GM18505 (cell line): ENCODE data around the gene BBS9.

Experiments used
- ATAC-seq: cut with Tn5 transposase; IDR thresholded peaks from one replicate; pipeline ENCODE4 v1.9.1; 2021; ENCODE audit not compliant: unreplicated experiment
- POLR2A ChIP-seq: IDR thresholded peaks from 4 replicates; pipeline ENCODE4 v1.6.1; 2011; ENCODE audit warnings: borderline replicate concordance; ENCODE audit not compliant: insufficient read depth, insufficient read length; ENCODE audit errors: extremely low read depth

BBS9 gene

DNA sequence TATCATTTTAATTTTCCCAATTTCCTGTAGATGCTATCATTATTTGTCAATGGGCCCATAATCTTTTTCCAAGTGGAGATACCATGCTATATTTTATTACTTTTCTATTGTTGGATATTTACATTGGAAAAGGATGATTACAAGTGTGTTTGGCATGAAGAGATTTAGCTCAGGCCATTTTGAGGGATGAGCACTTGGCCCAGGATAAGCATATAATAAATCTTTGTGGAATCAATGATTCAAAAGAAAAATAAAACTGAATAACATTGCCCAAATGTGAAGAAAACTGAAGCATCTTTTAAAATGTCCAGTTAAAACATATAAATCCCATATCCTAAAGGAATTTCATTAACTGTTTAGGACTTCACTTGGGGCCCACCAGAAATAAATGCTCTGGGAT lies 515.1 kb downstream of the BBS9 start:
- no peak for ATAC-seq
- no peak for TF ChIP-seq POLR2A

GRCh38 chr7:33645104-33645503 lies 515.7 kb downstream of the BBS9 start:
- TF ChIP-seq POLR2A, result no peak
- ATAC-seq, result no peak

DNA sequence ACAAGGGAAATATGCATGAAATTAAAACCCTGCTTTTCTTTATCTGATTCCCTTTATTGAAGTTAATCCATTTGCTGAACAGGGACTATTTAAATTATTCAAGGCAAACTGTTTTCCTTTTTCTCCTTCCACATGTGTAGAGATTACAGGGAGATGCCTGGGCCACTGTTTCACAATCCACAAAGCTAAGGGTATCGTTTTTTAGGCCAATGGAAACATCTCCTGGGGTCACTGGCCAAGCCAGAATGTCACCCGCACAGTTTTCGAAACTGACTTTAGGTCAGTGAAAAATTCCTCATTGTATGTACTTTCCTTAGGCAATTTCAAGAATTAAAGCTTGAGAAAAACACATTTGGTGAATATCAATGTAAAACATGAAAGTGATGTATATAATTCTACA lies 516.8 kb downstream of the BBS9 start:
- no peak for TF ChIP-seq POLR2A
- ATAC-seq, result no peak

DNA sequence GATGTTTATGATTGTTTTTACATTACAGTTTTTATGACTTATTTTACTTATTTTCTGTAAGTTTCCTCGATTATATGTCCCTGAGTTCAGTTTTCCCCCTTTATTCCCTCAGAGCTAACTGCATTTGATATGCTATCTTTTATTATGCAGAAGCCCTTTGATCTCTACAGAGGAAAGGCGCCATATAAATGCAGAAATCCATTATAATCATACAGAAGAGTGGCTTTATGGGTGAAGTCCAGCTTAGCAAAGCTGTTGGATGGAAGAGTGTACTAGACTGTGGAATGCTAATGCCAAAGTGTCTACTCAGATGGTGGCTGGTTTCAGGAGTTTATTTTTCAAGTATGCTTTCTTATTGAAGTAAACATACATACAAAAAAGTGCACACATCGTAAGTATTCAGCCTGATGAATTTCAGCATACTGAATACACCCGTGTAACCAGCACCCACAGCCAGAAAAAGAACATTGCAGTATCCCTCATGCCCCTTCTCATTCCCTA lies 517.6 kb downstream of the BBS9 start:
- no peak for TF ChIP-seq POLR2A
- no peak for ATAC-seq

DNA sequence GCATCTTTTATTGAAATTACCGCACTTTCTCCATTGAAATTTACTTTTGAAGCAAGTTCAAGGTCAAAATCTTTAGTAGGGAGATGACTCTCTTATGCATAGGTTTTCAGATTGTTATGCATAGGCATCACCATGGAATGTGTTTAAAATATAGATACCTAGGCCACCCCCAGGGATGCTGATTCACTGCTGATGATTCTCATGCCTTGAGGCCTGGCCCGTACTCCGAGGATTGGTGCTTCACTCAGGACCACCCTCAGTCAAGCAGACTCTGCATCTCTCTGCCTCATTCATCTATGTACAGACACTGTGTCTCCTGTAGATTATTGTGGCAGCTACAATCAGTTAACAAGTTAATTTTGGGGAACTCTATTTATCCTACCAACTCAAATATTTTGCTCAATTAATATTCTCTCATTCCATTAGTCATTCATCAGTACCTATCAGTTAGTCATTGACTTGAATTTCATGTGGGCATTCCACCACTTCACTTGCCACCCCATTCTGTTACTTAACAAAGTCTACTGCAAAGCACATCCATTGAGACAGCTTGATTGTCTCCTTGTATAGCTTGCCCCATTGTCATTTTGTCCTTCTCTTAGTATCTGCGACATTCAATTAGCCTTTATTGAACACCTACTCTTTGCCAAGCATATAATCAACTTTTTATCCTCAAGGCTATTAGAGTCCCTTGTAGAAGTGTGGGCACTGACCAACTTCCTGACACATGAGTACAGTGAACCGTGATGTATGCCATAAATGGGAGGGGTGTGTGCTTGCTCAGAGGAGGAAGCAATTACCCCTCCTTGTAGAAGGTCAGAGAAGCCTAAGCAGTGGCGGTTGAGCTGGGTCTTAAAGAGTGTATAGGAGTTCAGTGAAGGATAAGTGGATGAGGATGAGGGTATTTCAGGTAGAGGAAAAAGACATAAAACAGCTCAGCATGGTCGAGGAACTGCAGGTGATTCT lies 520.4 kb downstream of the BBS9 start:
- no peak for TF ChIP-seq POLR2A
- no peak for ATAC-seq

- no peak for TF ChIP-seq POLR2A
- ATAC-seq, result no peak
Observed at GRCh38 chr7:33650828-33651227, 521.5 kb downstream of the BBS9 start.

GRCh38 chr7:33651998-33652515 lies 522.7 kb downstream of the BBS9 start:
- no peak for TF ChIP-seq POLR2A
- no peak for ATAC-seq

- no peak for TF ChIP-seq POLR2A
- no peak for ATAC-seq
Observed at GRCh38 chr7:33654676-33655075, 525.3 kb downstream of the BBS9 start.
